ENCODE results near the gene RAET1G. TPM values are rescaled to one million over a fixed set of nuclear protein-coding genes. Genes with fewer than 3 reads are reported as not detected.

Gene RAET1G
- total RNA-seq, 1 donor from 2014 or later: 0.53 TPM

DNA sequence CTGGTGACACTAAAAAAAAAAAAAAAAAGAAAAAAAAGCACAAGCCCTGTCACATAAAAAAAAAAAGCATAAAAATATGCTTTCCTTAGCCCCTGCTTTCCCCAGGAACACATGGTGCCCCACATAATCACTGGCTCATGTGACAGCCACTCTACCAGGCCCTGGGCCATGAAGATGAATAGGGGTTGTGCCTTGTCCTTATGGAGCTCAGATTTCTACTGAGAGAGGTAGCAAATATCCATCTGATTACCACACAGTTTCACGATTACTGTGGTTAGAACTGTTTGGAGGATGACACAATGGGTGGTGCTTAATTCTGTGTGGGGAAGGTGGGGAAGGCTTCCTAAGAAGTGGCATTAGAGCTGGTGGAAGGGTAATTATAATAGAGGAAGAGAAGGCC is 34.3 kb downstream of the RAET1G start:
- Mint-ChIP-seq H3K9me3 (peaks cover 5% of the 10 kb centered on the region), H3K27me3 (peaks cover 34% of the 10 kb centered on the region), H3K27ac (peak overlapping the region; percentile 65), H3K36me3 (no peaks in the 10 kb centered on the region), H3K4me3 (no peak overlapping the region), H3K4me1 (ENCODE audit: unreplicated experiment) (peaks cover 8% of the 10 kb centered on the region)
- DNase-seq (ENCODE audit: extremely low spot score, unreplicated experiment): no peak
- TF ChIP-seq, protein P1, sequence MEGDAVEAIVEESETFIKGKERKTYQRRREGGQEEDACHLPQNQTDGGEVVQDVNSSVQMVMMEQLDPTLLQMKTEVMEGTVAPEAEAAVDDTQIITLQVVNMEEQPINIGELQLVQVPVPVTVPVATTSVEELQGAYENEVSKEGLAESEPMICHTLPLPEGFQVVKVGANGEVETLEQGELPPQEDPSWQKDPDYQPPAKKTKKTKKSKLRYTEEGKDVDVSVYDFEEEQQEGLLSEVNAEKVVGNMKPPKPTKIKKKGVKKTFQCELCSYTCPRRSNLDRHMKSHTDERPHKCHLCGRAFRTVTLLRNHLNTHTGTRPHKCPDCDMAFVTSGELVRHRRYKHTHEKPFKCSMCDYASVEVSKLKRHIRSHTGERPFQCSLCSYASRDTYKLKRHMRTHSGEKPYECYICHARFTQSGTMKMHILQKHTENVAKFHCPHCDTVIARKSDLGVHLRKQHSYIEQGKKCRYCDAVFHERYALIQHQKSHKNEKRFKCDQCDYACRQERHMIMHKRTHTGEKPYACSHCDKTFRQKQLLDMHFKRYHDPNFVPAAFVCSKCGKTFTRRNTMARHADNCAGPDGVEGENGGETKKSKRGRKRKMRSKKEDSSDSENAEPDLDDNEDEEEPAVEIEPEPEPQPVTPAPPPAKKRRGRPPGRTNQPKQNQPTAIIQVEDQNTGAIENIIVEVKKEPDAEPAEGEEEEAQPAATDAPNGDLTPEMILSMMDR (conservative IDR thresholded peaks at IDR 0.05): no peak

DNA sequence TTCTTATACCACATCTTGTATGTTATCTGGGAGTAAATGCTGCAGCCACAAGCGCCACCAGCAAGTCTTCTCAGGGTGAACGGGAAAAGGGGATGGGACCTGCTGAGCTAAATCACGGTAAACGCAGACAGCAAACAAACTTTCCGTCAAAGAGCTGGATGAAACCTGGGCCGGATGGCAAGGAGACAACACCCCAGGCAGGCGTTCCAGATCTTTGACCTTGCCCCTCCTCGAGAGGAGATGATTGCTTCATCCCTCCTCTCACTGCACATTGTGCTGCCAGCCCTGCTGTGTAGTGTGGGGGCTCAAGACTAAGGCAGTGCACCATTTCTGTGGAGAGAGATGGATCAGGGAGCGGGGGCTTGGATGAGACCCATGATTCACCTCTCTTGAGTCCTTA is 34.8 kb downstream of the RAET1G start:
- H3K27ac Mint-ChIP-seq: peak overlapping the region; percentile 65
- H3K27me3 Mint-ChIP-seq: peaks cover 30% of the 10 kb centered on the region
- H3K36me3 Mint-ChIP-seq: no peaks in the 10 kb centered on the region
- H3K9me3 Mint-ChIP-seq: peaks cover 5% of the 10 kb centered on the region
- H3K4me3 Mint-ChIP-seq: no peak overlapping the region
- H3K4me1 Mint-ChIP-seq (ENCODE audit: unreplicated experiment): peaks cover 8% of the 10 kb centered on the region
- TF ChIP-seq, protein P1 (conservative IDR thresholded peaks at IDR 0.05): no peak
- DNase-seq (ENCODE audit: extremely low spot score, unreplicated experiment): no peak

DNA sequence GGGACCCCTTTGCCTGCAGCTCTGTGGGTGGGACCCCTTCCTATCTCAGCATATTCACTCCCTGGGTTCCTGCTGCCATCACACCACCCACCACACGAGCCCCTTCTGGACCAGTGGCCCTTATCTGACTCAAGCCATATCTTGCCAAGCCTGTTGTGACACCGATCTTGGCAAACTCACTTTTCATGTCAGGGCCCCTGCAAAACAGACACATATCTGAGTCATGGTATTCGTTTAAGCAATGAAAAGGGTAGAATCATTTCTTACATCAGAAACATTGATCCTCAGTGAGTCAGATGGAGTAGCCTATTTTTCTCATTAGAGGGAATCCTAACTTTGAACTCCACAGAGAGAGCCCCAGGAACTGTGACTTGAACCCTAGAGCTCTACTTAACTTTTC is 35.6 kb downstream of the RAET1G start:
- peaks cover 22% of the 10 kb centered on the region for H3K27me3 Mint-ChIP-seq

DNA sequence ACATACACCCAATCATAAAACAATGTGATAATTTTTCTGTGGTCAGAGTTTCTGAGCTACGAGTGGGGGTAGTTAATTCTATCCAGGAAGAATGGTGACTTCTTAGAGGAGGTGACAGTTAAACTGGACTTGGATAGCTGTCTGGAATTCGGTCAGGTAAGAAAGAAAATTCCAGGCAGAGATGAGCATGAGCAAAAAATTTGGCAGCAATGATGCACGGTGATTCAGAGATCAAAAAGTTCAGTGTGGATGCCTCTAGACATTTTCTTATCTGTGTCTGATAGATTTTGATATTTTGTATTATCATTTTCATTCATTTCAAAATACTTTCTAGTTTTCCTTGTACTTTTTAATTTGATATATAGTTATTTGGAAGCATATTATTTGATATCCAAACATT is 37.0 kb downstream of the RAET1G start:
- Mint-ChIP-seq H3K27ac (no peak overlapping the region), H3K27me3 (peaks cover 25% of the 10 kb centered on the region), H3K4me1 (ENCODE audit: unreplicated experiment) (peaks cover 8% of the 10 kb centered on the region), H3K4me3 (no peak overlapping the region), H3K36me3 (no peaks in the 10 kb centered on the region), H3K9me3 (peaks cover 5% of the 10 kb centered on the region)
- TF ChIP-seq, protein P1 (conservative IDR thresholded peaks at IDR 0.05): no peak
- no peak for DNase-seq (ENCODE audit: extremely low spot score, unreplicated experiment)

More for the DNA sequence above, 35.6 kb downstream of the RAET1G start:
- no peak for DNase-seq (ENCODE audit: extremely low spot score, unreplicated experiment)
- Mint-ChIP-seq H3K9me3 (peaks cover 5% of the 10 kb centered on the region), H3K36me3 (no peaks in the 10 kb centered on the region), H3K27ac (peak overlapping the region; percentile 65), H3K4me1 (ENCODE audit: unreplicated experiment) (peaks cover 8% of the 10 kb centered on the region), H3K4me3 (peak overlapping the region; percentile 6)
- TF ChIP-seq, protein P1 (conservative IDR thresholded peaks at IDR 0.05): no peak

DNA sequence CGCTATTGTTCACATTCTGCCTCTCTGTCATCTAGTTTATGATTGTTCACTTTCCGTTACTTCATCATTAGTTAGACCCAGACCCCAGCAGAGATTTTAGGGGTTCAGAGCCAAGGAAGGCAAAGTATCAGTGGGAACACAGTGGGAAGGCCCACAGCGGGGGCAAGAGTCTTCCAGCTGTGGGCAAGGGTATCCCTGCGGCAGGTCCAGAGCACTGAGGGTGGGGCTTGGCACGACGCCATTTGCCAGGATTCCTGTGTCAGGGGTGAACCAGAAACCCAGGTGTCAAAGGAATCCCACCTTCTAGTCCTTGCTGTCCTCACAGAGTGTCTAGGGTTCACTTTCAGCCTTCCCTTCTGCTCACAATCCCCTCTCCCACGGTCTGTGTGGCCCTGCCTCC is 38.3 kb downstream of the RAET1G start:
- H3K36me3 Mint-ChIP-seq: no peaks in the 10 kb centered on the region
- peak overlapping the region; percentile 61 for H3K27ac Mint-ChIP-seq
- peaks cover 5% of the 10 kb centered on the region for H3K9me3 Mint-ChIP-seq
- no peak for DNase-seq (ENCODE audit: extremely low spot score, unreplicated experiment)
- TF ChIP-seq, protein P1 (conservative IDR thresholded peaks at IDR 0.05): no peak
- H3K27me3 Mint-ChIP-seq: peaks cover 32% of the 10 kb centered on the region
- H3K4me1 Mint-ChIP-seq (ENCODE audit: unreplicated experiment): peaks cover 8% of the 10 kb centered on the region
- no peak overlapping the region for H3K4me3 Mint-ChIP-seq

DNA sequence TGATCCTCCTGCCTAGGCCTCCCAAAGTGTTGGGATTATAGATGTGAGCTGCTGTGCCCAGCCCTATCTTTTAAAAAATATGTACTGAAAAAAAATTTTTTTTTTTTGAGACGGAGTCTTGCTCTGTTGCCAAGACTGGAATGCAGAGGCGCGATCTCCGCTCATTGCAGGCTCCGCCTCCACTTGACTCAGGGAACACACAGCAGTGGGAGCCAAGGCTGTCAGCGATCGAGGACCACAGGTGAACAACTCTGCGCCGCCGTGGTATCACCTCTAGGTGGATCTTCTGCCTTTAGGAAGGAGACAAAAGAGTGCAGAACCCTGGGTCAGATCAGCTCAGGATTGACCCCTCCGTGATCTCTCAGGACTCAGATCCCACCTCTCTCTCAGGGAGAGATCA is 38.7 kb downstream of the RAET1G start:
- no peak overlapping the region for H3K4me3 Mint-ChIP-seq

More for the DNA sequence above, 38.7 kb downstream of the RAET1G start:
- Mint-ChIP-seq H3K36me3 (no peaks in the 10 kb centered on the region), H3K27ac (peak overlapping the region; percentile 61), H3K9me3 (peaks cover 5% of the 10 kb centered on the region), H3K4me1 (ENCODE audit: unreplicated experiment) (peaks cover 8% of the 10 kb centered on the region), H3K27me3 (peaks cover 34% of the 10 kb centered on the region)
- no peak for DNase-seq (ENCODE audit: extremely low spot score, unreplicated experiment)
- TF ChIP-seq, protein P1 (conservative IDR thresholded peaks at IDR 0.05): no peak

All from type B pancreatic cell (in vitro differentiated cells).